HG03469 (cell line): ENCODE measurements around the gene RNU1-3.
"Not testable (repeated sequence)": the region's sequence is repeated elsewhere in the genome, so short reads cannot be mapped to it uniquely, and the experiment has no call there.

ENCODE experiments used
- ATAC-seq: cut with Tn5 transposase; IDR thresholded peaks from one replicate; pipeline ENCODE4 v1.9.1; 2021; ENCODE audit warnings: mild to moderate bottlenecking, moderate library complexity, moderate number of reproducible peaks; ENCODE audit not compliant: unreplicated experiment

RNU1-3 gene

GRCh38 chr1:16658234-16658633 is 8.5 kb downstream of the RNU1-3 start:
- ATAC-seq: not testable (repeated sequence)

DNA sequence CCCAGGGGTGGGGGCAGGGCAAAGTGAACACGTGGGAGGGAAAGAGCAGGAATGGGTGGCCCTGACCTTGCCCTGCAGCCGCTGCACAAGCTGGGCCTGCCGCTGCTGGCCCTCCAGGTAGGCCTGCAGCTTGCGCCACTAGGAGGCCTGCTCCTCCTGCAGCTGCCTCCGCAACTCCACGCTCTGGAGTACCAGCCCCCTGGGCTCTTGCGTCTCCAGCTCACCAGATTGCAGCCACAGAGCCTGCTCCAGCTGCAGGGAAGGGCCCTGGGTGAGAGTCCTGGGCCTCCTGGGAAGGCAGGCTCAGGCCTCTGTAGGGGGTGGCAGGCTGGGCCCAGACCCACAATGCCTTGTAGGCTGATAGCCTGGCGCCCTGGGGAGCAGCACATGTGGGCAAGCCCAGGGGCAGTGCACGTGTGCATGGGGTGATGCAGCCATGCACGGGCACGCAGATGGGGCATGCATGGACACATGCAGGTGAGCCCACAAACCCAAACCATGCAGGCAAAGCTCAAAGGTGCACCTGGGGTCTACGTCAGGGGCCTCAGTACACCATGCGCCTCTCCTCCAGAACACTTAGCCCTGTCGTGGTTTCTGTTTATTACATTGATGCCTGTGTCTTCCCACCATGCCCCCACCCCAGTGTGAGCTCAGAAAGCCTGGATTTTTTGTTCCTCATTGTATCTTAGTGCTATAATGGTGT is 9.6 kb downstream of the RNU1-3 start:
- ATAC-seq: not testable (repeated sequence)

- not testable (repeated sequence) for ATAC-seq
Observed at GRCh38 chr1:16656574-16656973, 10.2 kb downstream of the RNU1-3 start.

GRCh38 chr1:16651560-16651959 is 15.2 kb downstream of the RNU1-3 start:
- not testable (repeated sequence) for ATAC-seq

DNA sequence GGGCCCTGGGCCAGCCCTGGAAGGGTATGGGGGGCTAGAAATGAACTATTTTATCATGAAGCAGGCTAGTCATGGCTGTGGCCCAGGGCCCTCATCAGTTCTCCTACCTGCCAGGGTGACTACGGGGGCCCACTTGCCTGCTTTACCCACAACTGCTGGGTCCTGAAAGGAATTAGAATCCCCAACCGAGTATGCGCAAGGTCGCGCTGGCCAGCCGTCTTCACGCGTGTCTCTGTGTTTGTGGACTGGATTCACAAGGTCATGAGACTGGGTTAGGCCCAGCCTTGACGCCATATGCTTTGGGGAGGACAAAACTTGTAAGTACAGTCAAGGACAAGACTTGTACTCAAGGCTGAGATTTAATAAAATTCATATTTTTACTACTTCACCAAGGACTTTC is 16.8 kb downstream of the RNU1-3 start:
- ATAC-seq: not testable (repeated sequence)

DNA sequence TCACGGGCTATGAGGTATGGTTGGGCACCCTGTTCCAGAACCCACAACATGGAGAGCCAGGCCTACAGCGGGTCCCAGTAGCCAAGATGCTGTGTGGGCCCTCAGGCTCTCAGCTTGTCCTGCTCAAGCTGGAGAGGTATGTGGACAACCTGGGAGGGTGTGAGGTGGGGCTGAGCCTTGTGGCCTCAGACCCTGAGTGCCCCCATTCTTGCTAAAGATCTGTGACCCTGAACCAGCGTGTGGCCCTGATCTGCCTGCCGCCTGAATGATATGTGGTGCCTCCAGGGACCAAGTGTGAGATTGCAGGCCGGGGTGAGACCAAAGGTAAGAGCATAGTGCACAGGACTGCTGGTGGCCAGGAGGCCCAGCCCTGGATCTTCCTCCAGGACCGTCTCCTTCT is 17.4 kb downstream of the RNU1-3 start:
- ATAC-seq: not testable (repeated sequence)

DNA sequence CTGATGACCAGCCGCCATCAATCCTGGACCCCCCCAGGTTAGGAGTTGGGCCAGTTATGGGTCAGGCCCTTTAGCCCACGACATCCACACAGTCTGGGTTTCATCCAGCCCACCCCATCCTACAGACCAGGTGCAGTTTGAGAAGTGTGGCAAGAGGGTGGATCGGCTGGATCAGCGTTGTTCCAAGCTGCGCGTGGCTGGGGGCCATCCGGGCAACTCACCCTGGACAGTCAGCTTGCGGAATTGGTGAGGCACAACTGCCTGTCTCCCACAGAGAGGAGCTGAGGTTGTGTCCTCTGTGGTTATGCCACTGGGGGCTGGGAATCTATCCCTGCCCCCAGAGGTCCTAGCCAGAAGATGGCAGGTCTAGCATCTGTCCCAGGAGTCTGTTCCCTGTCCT is 18.0 kb downstream of the RNU1-3 start:
- ATAC-seq: not testable (repeated sequence)

GRCh38 chr1:16648250-16648649 is 18.5 kb downstream of the RNU1-3 start:
- ATAC-seq: not testable (repeated sequence)

- ATAC-seq: not testable (repeated sequence)
Observed at GRCh38 chr1:16647179-16648176, 19.3 kb downstream of the RNU1-3 start.

- ATAC-seq: not testable (repeated sequence)
Observed at GRCh38 chr1:16646716-16647115, 20.0 kb downstream of the RNU1-3 start.

- not testable (repeated sequence) for ATAC-seq
Observed at GRCh38 chr1:16646061-16646664, 20.6 kb downstream of the RNU1-3 start.

- ATAC-seq: not testable (repeated sequence)
Observed at GRCh38 chr1:16645271-16646060, 21.3 kb downstream of the RNU1-3 start.

GRCh38 chr1:16644482-16645270 is 22.1 kb downstream of the RNU1-3 start:
- ATAC-seq: peak; percentile 57

DNA sequence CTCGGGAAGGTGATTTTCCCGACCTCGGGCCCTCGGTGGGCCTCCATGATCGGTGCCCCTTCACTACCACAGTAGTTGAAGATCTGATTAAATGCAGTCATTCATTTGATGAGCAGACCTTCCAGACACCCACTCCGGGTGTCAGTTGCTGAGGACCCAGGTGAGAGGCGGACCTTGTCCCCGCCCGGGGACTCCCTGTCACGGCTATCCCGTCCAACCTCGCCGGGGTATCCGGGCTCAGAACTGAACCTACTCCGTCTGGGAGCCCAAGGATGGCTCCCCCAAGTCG is 22.6 kb downstream of the RNU1-3 start:
- peak; percentile 8 for ATAC-seq

GRCh38 chr1:16643476-16644192 is 23.1 kb downstream of the RNU1-3 start:
- peak; percentile 6 for ATAC-seq

GRCh38 chr1:16643001-16643411 is 23.7 kb downstream of the RNU1-3 start:
- not testable (repeated sequence) for ATAC-seq

DNA sequence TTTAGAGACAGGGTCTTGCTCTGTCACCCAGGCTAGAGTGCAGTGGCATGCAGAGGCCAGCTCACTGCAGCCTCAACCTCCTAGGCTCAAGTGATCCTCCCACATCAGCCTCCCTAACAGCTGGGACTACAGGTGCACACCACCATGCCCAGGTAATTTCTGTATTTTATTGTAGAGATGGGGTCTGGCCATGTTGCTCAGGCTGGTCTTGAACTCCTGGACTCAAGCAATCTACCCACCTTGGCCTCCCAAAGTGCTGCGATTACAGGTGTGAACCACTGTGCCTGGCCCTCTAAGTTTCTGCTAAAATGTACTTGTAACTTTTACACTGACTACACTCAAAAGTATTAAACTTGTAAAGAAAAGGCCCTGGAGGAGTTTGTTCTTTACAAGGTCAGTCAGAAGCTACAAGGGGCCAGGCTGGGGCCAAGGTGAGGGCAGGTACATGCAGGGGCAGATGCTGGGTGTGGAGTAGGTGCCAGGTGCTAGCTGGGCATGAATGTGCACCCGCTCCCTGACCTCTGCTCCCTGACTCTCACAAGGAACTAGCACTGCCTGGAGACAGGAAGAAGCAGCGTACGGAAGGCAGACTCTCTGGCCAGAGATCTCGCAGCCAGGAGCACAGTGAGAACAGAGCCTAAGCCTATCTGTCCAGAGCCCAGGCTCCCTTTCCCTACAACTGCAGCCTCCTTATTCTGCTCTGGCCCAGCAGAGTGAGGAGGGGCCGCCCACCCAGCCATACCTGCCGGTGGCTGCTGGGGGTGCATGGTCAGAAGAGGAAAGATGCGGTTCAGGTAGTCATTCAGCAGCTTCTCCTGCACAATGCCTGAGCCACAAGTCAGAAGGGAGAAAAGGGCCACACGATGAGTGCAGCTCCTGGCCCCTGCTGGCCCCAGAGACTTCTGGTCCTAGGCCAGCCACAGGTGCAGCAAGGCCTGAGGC is 24.5 kb downstream of the RNU1-3 start:
- not testable (repeated sequence) for ATAC-seq
